Uterine smooth muscle cell (primary cell): ENCODE results near the gene CILP. TPM values are rescaled to one million over a fixed set of nuclear protein-coding genes. Genes with fewer than 3 reads are reported as not detected.

ENCODE experiments used
- total RNA-seq: library from RNA; depleted of rRNA; stranded (reverse); fragments of >200 nt; gene quantifications from 2 replicates; pipeline ENCODE4 v1.2.3, GENCODE V29; 2014

Gene CILP, protein sequence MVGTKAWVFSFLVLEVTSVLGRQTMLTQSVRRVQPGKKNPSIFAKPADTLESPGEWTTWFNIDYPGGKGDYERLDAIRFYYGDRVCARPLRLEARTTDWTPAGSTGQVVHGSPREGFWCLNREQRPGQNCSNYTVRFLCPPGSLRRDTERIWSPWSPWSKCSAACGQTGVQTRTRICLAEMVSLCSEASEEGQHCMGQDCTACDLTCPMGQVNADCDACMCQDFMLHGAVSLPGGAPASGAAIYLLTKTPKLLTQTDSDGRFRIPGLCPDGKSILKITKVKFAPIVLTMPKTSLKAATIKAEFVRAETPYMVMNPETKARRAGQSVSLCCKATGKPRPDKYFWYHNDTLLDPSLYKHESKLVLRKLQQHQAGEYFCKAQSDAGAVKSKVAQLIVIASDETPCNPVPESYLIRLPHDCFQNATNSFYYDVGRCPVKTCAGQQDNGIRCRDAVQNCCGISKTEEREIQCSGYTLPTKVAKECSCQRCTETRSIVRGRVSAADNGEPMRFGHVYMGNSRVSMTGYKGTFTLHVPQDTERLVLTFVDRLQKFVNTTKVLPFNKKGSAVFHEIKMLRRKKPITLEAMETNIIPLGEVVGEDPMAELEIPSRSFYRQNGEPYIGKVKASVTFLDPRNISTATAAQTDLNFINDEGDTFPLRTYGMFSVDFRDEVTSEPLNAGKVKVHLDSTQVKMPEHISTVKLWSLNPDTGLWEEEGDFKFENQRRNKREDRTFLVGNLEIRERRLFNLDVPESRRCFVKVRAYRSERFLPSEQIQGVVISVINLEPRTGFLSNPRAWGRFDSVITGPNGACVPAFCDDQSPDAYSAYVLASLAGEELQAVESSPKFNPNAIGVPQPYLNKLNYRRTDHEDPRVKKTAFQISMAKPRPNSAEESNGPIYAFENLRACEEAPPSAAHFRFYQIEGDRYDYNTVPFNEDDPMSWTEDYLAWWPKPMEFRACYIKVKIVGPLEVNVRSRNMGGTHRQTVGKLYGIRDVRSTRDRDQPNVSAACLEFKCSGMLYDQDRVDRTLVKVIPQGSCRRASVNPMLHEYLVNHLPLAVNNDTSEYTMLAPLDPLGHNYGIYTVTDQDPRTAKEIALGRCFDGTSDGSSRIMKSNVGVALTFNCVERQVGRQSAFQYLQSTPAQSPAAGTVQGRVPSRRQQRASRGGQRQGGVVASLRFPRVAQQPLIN
- total RNA-seq: under 0.01 and 0.12 TPM in 2 replicates

GRCh38 chr15:65210770-65211481, at the start of gene CILP:
CILP (minus strand) TSS chr15:65211473; CDS start chr15:65209755, 1,718 bp downstream.

GRCh38 chr15:65184868-65185717, 26.2 kb downstream of the CILP start, which contains the start of gene CLPX:
CLPX (minus strand) TSS chr15:65185342; CDS start chr15:65185153, 189 bp downstream.

Other genes starting within 250 kb of the CILP start
- gene SPG21, start 221.6 kb downstream of the CILP start, total RNA-seq: 62.5 and 90.6 TPM in 2 replicates
- 22.0 and 30.3 TPM in 2 replicates for gene MTFMT, start 181.8 kb downstream of the CILP start, total RNA-seq
- 0.12 and 0.33 TPM in 2 replicates for gene SLC51B, start 166.1 kb downstream of the CILP start, total RNA-seq
- 0.87 and 4.1 TPM in 2 replicates for gene RASL12, start 143.5 kb downstream of the CILP start, total RNA-seq
- gene KBTBD13, start 134.7 kb downstream of the CILP start, total RNA-seq: not detected in 2 replicates
- gene UBAP1L, start 96.3 kb downstream of the CILP start, total RNA-seq: 1.3 and 1.7 TPM in 2 replicates
- 22.7 and 24.9 TPM in 2 replicates for gene PDCD7, start 77.7 kb downstream of the CILP start, total RNA-seq
- 45.1 and 53.0 TPM in 2 replicates for gene CLPX, start 26.1 kb downstream of the CILP start, total RNA-seq
- 1.5 and 1.7 TPM in 2 replicates for gene PARP16, start 75.4 kb upstream of the CILP start, total RNA-seq
- under 0.01 TPM in 1 of 2 replicates, not detected in the other for gene RNU5A-1, start 84.6 kb upstream of the CILP start, total RNA-seq
- gene RNU5B-1, start 93.2 kb upstream of the CILP start, total RNA-seq: not detected in 2 replicates
- under 0.01 TPM in 1 of 2 replicates, not detected in the other for gene IGDCC3, start 166.5 kb upstream of the CILP start, total RNA-seq
- gene IGDCC4, start 211.5 kb upstream of the CILP start, total RNA-seq: 2.5 and 4.3 TPM in 2 replicates